ENCODE measurements around the gene SORBS2.

GRCh38 chr4:185783574-185783973, 28.4 kb downstream of the SORBS2 start:
- TF ChIP-seq RAD21 (IDR thresholded peaks at IDR 0.05; ENCODE audit: low read length) (no peak), CTCF (conservative IDR thresholded peaks at IDR 0.05; ENCODE audit: low read depth, low read length) (no peak), POLR2A (IDR thresholded peaks at IDR 0.05; ENCODE audit: low read depth, low read length) (no peak), SMC3 (IDR thresholded peaks at IDR 0.05; ENCODE audit: low read depth, low read length) (no peak), MXI1 (IDR thresholded peaks at IDR 0.05; ENCODE audit: borderline replicate concordance, low read depth, low read length) (no peak), CHD1 (IDR thresholded peaks at IDR 0.05; ENCODE audit: low read depth, low read length) (no peak), RFX5 (IDR thresholded peaks at IDR 0.05; ENCODE audit: low read depth, low read length) (no peak), MAFK (IDR thresholded peaks at IDR 0.05; ENCODE audit: low read depth, low read length) (no peak), ELK1 (IDR thresholded peaks at IDR 0.05; ENCODE audit: borderline replicate concordance, low read depth, low read length) (no peak), BHLHE40 (IDR thresholded peaks at IDR 0.05; ENCODE audit: low read depth, low read length) (no peak), RCOR1 (IDR thresholded peaks at IDR 0.05; ENCODE audit: insufficient replicate concordance, low read length) (no peak), MAZ (IDR thresholded peaks at IDR 0.05; ENCODE audit: borderline replicate concordance, low read depth, low read length) (no peak)

All from IMR-90 (cell line).